Type B pancreatic cell (in vitro differentiated cells): ENCODE data around the gene CTF1. TPM values are rescaled to one million over a fixed set of nuclear protein-coding genes. Genes with fewer than 3 reads are reported as not detected.
A peak's percentile ranks its signal among the peaks of the same experiment; 100 is the strongest.

Source experiments
- DNase-seq: peaks from one replicate; pipeline ENCODE4 v3.0.0; 2021; ENCODE audit warnings: mixed read lengths; ENCODE audit not compliant: unreplicated experiment; ENCODE audit errors: extremely low spot score
- H3K27ac Mint-ChIP-seq: 2 replicates; pipeline ENCODE4 v1.8.0; 2021; ENCODE audit warnings: mild to moderate bottlenecking, mixed read lengths
- H3K27me3 Mint-ChIP-seq: 2 replicates; pipeline ENCODE4 v1.8.0; 2021; ENCODE audit warnings: mixed read lengths
- H3K36me3 Mint-ChIP-seq: 2 replicates; pipeline ENCODE4 v1.8.0; 2021; ENCODE audit warnings: mixed read lengths
- H3K4me1 Mint-ChIP-seq: one replicate; pipeline ENCODE4 v1.8.0; 2021; ENCODE audit warnings: mixed read lengths; ENCODE audit not compliant: unreplicated experiment
- H3K4me3 Mint-ChIP-seq: 2 replicates; pipeline ENCODE4 v1.8.0; 2021; ENCODE audit warnings: mild to moderate bottlenecking, mixed read lengths
- H3K9me3 Mint-ChIP-seq: 2 replicates; pipeline ENCODE4 v1.8.0; 2021; ENCODE audit warnings: mixed read lengths
- CTCF ChIP-seq: fragments of 200-600 bp; sonication (generic); conservative IDR thresholded peaks from 2 replicates; pipeline ENCODE4 v1.5.0; 2021; ENCODE audit warnings: antibody characterized with exemption, mild to moderate bottlenecking
- total RNA-seq: library from RNA; stranded (reverse); gene quantifications from 2 replicates; pipeline ENCODE4 v1.2.1, GENCODE V29; 2021; ENCODE audit warnings: low replicate concordance

Gene CTF1
- total RNA-seq, 1 donor from 2014 or later, result 3.1 TPM

GRCh38 chr16:30942426-30942806 lies 46.0 kb downstream of the CTF1 start:
- Mint-ChIP-seq H3K4me3 (no peak overlapping the region), H3K9me3 (no peaks in the 10 kb centered on the region), H3K36me3 (peaks cover 13% of the 10 kb centered on the region), H3K4me1 (peaks cover 4% of the 10 kb centered on the region), H3K27me3 (no peaks in the 10 kb centered on the region), H3K27ac (no peak overlapping the region)
- no peak for DNase-seq
- no peak for TF ChIP-seq CTCF

- Mint-ChIP-seq H3K36me3 (peaks cover 13% of the 10 kb centered on the region), H3K4me3 (no peak overlapping the region), H3K4me1 (peaks cover 3% of the 10 kb centered on the region), H3K9me3 (no peaks in the 10 kb centered on the region), H3K27me3 (no peaks in the 10 kb centered on the region), H3K27ac (no peak overlapping the region)
- DNase-seq, result no peak
- TF ChIP-seq CTCF, result no peak
Measured at GRCh38 chr16:30944352-30944751, 47.9 kb downstream of the CTF1 start.

GRCh38 chr16:30946671-30947540 lies 50.5 kb downstream of the CTF1 start:
- no peak for DNase-seq
- Mint-ChIP-seq H3K36me3 (peaks cover 13% of the 10 kb centered on the region), H3K27ac (peak overlapping the region; percentile 70), H3K4me1 (peaks cover 13% of the 10 kb centered on the region), H3K4me3 (peak overlapping the region; percentile 77), H3K27me3 (no peaks in the 10 kb centered on the region), H3K9me3 (no peaks in the 10 kb centered on the region)
- no peak for TF ChIP-seq CTCF

GRCh38 chr16:30947541-30947858 lies 51.1 kb downstream of the CTF1 start:
- H3K4me1 Mint-ChIP-seq, result peaks cover 13% of the 10 kb centered on the region
- H3K9me3 Mint-ChIP-seq, result no peaks in the 10 kb centered on the region
- peak overlapping the region; percentile 85 for H3K4me3 Mint-ChIP-seq
- H3K27ac Mint-ChIP-seq, result no peak overlapping the region
- H3K36me3 Mint-ChIP-seq, result peaks cover 13% of the 10 kb centered on the region
- no peak for DNase-seq
- no peaks in the 10 kb centered on the region for H3K27me3 Mint-ChIP-seq
- TF ChIP-seq CTCF, result no peak

GRCh38 chr16:30947859-30948666 lies 51.6 kb downstream of the CTF1 start:
- Mint-ChIP-seq H3K4me1 (peaks cover 13% of the 10 kb centered on the region), H3K4me3 (peak overlapping the region; percentile 90), H3K27me3 (no peaks in the 10 kb centered on the region), H3K36me3 (peaks cover 13% of the 10 kb centered on the region), H3K27ac (peak overlapping the region; percentile 83), H3K9me3 (no peaks in the 10 kb centered on the region)
- TF ChIP-seq CTCF, result no peak
- peak; percentile 96 for DNase-seq
